Hepatocyte (in vitro differentiated cells): ENCODE measurements around the gene EXD2. TPM values are rescaled to one million over a fixed set of nuclear protein-coding genes. Genes with fewer than 3 reads are reported as not detected.

Experiments
- DNase-seq: peaks from one replicate; pipeline ENCODE4 v3.0.0-alpha.2; 2016; ENCODE audit warnings: low spot score
- H2AFZ ChIP-seq: fragments of 200-600 bp; sonication (generic); 2 replicates; pipeline ENCODE4 v1.6.0; 2016; ENCODE audit warnings: antibody characterized with exemption, mild to moderate bottlenecking
- H3K27ac ChIP-seq: fragments of 200-600 bp; sonication (generic); 2 replicates; pipeline ENCODE4 v1.5.1; 2016; ENCODE audit warnings: mild to moderate bottlenecking
- H3K27me3 ChIP-seq: fragments of 200-600 bp; sonication (generic); 2 replicates; pipeline ENCODE4 v1.6.1; 2016
- H3K36me3 ChIP-seq: fragments of 200-600 bp; sonication (generic); replicated peaks from 2 replicates; pipeline ENCODE4 v1.5.1; 2016; ENCODE audit warnings: low read depth; ENCODE audit not compliant: insufficient read depth
- H3K4me1 ChIP-seq: fragments of 200-600 bp; sonication (generic); 2 replicates; pipeline ENCODE4 v1.5.1; 2016; ENCODE audit warnings: mild to moderate bottlenecking, moderate library complexity; ENCODE audit not compliant: insufficient read depth
- H3K4me2 ChIP-seq: fragments of 200-600 bp; sonication (generic); 2 replicates; pipeline ENCODE4 v1.6.0; 2016
- H3K4me3 ChIP-seq: fragments of 200-600 bp; sonication (generic); 2 replicates; pipeline ENCODE4 v1.5.1; 2016; ENCODE audit warnings: mild to moderate bottlenecking
- H3K79me2 ChIP-seq: fragments of 200-600 bp; sonication (generic); 2 replicates; pipeline ENCODE4 v1.6.0; 2017; ENCODE audit warnings: mild to moderate bottlenecking
- H3K9me2 ChIP-seq: fragments of 200-600 bp; sonication (generic); replicated peaks from 2 replicates; pipeline ENCODE4 v1.6.0; 2017; ENCODE audit warnings: mild to moderate bottlenecking; ENCODE audit not compliant: insufficient read depth
- H3K9me3 ChIP-seq: fragments of 200-600 bp; sonication (generic); 2 replicates; pipeline ENCODE4 v1.5.1; 2016; ENCODE audit warnings: low read depth, mild to moderate bottlenecking
- H4K20me1 ChIP-seq: fragments of 200-600 bp; sonication (generic); 2 replicates; pipeline ENCODE4 v1.6.0; 2016; ENCODE audit warnings: mild to moderate bottlenecking; ENCODE audit not compliant: insufficient read depth, poor library complexity, severe bottlenecking
- EZH2 ChIP-seq: fragments of 200-600 bp; sonication (generic); IDR thresholded peaks from 2 replicates; pipeline ENCODE4 v1.6.1; 2016; ENCODE audit warnings: antibody characterized with exemption, mild to moderate bottlenecking, borderline replicate concordance
- EZH2phosphoT487 ChIP-seq: fragments of 200-600 bp; sonication (generic); IDR thresholded peaks from one replicate; pipeline ENCODE4 v1.6.1; 2018; ENCODE audit warnings: antibody characterized with exemption, mild to moderate bottlenecking, low read depth, moderate library complexity; ENCODE audit not compliant: unreplicated experiment, severe bottlenecking
- WGBS: methylation state at CpG from one replicate; pipeline ENCODE4 v1.1.6; 2016; ENCODE audit warnings: low lambda C conversion rate; ENCODE audit errors: missing lambda C conversion rate; 5-methylcytosine and 5-hydroxymethylcytosine counted together
- polyA plus RNA-seq: library from polyadenylated mRNA; unstranded; fragments of >200 nt; fragmentation: Nextera tagmentation; extraction: Ambion mirVana; gene quantifications from 2 replicates; pipeline ENCODE4 v1.2.1, GENCODE V29; 2016
- small RNA-seq: library from RNA; depleted of rRNA; stranded (forward); fragments of <200 nt; gene quantifications from one replicate; pipeline ENCODE3, GENCODE V24; 2014
- total RNA-seq: library from RNA; depleted of rRNA; stranded (reverse); fragments of >200 nt; gene quantifications from 2 replicates; pipeline ENCODE4 v1.2.3, GENCODE V29; 2014
- TF ChIP-seq, protein P1 (sequence below): fragments of 200-600 bp; sonication (generic); IDR thresholded peaks from 2 replicates; pipeline ENCODE4 v1.5.1; 2016; ENCODE audit warnings: antibody characterized with exemption, mild to moderate bottlenecking; ENCODE audit not compliant: poor library complexity

The EXD2 gene
- total and polyA plus RNA-seq, 2 experiments from 2014 or later = 16.2 to 18.1 TPM

DNA sequence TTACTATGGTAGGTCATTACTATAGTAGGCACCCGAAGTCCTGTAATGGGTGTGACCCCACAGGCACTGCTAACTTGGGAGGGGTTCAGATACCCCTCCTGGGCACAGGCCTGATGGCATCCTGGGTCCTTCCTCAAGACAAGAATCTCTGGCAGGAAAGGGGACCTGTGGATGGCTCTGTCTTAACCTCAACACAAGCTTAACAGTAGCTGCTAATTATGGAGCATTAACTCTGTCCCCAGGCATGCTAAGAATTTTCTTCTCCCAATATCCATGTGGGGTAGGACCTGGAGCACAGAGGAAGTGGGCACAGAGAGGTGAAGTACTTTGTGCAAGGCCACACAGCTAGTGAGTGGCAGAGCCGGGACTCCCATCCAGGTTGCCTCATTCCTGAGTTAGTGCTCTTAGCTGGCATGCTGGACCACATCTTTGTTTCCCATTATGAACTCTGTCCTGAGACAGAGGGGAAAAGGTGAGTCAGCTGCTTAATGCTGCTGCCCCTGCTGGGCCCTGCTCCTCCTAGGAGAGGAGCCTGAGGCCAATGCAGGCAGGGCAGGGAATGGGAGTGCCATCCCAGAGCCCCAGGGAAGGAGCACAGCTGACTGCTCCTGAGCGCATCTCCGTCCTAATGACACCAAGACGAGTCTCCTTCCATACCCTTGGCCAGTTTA lies 100.7 kb downstream of the EXD2 start:
- H3K4me2 ChIP-seq = no peak overlapping the region
- H3K36me3 ChIP-seq = no peaks in the 10 kb centered on the region
- H4K20me1 ChIP-seq = no peaks in the 10 kb centered on the region
- H2AFZ ChIP-seq = no peak overlapping the region
- H3K9me3 ChIP-seq = no peaks in the 10 kb centered on the region
- DNase-seq = no peak
- H3K79me2 ChIP-seq = no peaks in the 10 kb centered on the region
- H3K4me3 ChIP-seq = no peak overlapping the region
- no peaks in the 10 kb centered on the region for H3K4me1 ChIP-seq
- no peak overlapping the region for H3K27ac ChIP-seq
- no peaks in the 10 kb centered on the region for H3K27me3 ChIP-seq
- TF ChIP-seq, protein P1, sequence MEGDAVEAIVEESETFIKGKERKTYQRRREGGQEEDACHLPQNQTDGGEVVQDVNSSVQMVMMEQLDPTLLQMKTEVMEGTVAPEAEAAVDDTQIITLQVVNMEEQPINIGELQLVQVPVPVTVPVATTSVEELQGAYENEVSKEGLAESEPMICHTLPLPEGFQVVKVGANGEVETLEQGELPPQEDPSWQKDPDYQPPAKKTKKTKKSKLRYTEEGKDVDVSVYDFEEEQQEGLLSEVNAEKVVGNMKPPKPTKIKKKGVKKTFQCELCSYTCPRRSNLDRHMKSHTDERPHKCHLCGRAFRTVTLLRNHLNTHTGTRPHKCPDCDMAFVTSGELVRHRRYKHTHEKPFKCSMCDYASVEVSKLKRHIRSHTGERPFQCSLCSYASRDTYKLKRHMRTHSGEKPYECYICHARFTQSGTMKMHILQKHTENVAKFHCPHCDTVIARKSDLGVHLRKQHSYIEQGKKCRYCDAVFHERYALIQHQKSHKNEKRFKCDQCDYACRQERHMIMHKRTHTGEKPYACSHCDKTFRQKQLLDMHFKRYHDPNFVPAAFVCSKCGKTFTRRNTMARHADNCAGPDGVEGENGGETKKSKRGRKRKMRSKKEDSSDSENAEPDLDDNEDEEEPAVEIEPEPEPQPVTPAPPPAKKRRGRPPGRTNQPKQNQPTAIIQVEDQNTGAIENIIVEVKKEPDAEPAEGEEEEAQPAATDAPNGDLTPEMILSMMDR = no peak
- TF ChIP-seq EZH2 (no peak), EZH2phosphoT487 (no peak)
- no peaks in the 10 kb centered on the region for H3K9me2 ChIP-seq
- 91% methylated on average over 5 of the region's 5 CpGs for WGBS

Small RNAs within 50 kb of the gene (small RNA-seq; reads per million reads assigned to genes)
- gene RF00019 = not detected

Other genes starting within 250 kb of the EXD2 start
- gene ACTN1, start 212.2 kb upstream of the EXD2 start, total RNA-seq = 82.2 and 88.0 TPM in 2 replicates
- gene ACTN1, start 212.2 kb upstream of the EXD2 start, polyA plus RNA-seq = 157 and 163 TPM in 2 replicates
- 34.4 and 38.2 TPM in 2 replicates for gene DCAF5, start 38.4 kb upstream of the EXD2 start, total RNA-seq
- 45.4 and 47.6 TPM in 2 replicates for gene DCAF5, start 38.4 kb upstream of the EXD2 start, polyA plus RNA-seq
- gene GALNT16, start 68.7 kb downstream of the EXD2 start, total RNA-seq = 1.7 and 2.4 TPM in 2 replicates
- gene GALNT16, start 68.7 kb downstream of the EXD2 start, polyA plus RNA-seq = 1.7 and 2.6 TPM in 2 replicates
- gene ERH, start 206.8 kb downstream of the EXD2 start, total RNA-seq = 147 and 163 TPM in 2 replicates
- gene ERH, start 206.8 kb downstream of the EXD2 start, polyA plus RNA-seq = 181 and 219 TPM in 2 replicates
- gene SLC39A9, start 207.2 kb downstream of the EXD2 start, total RNA-seq = 109 TPM in 2 replicates
- 29.4 and 33.4 TPM in 2 replicates for gene SLC39A9, start 207.2 kb downstream of the EXD2 start, polyA plus RNA-seq